ENCODE data around the gene GBE1. TPM values are rescaled to one million over a fixed set of nuclear protein-coding genes. Genes with fewer than 3 reads are reported as not detected.
"Not testable (repeated sequence)": the region's sequence is repeated elsewhere in the genome, so short reads cannot be mapped to it uniquely, and the experiment has no call there.

Gene GBE1
- total RNA-seq (2014; rRNA removed; shearing (Covaris generic); ENCODE audit: low replicate concordance): 36.9 and 38.0 TPM in 2 replicates

DNA sequence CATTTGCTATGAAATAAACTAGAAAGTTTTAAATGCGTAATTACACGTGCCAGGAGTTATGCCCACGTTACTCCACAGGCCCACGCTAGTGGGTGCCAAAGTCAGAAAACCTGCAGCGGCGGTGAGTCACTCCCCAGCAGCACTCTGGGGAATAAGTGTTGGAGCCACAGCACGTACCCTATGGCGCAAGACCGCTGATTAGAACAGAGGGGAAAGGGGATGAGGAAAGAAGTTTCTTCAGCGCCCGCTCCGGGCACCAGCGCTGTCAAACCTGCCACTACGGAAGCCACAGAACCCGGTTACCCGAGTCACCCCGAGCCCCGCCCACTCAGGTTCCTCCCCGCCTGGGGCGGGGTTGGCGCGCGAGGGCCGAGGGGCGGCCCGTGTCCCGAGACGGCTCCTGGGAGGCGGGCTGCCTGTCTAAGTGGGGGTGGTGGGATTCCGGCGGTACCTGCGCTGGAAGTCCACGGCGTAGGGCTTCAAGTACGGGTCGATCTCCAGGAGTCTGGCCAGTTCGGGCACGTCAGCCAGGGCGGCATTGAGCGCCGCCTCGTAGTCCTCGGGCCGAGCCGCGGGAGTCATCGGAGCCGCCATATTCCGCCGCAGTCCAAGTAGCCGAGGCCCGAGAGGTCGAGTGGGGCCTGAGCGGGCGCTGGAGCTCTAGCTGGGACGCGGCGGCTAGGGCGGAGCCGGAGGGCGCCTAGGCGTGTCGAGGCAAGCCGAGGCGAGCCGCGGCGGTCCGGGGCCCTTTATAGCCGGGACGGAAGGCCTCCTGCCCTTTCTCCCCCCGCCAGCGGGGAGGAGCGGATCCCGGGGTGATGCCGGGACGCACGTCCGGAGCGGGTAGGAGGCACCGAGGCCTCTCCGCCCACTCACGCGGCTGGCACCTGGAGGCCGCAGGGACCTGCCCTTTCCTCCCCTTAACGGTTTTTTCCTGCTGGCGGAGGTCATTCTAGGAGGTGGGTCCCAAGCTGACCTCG is at the start of gene GBE1:
Gene GBE1 (minus strand): TSS at position 722 of the 980 bp plus-strand sequence. CDS start 128 bp downstream, at position 594.
- H3K4me3 ChIP-seq: peak within 1 kb of the TSS; percentile 82
- no peaks in the 10 kb centered on the region for H3K27me3 ChIP-seq
- no peaks in the 10 kb centered on the region for H3K9me3 ChIP-seq
- peak; percentile 94 for DNase-seq
- peaks cover 28% of the 10 kb centered on the region for H3K36me3 ChIP-seq

DNA sequence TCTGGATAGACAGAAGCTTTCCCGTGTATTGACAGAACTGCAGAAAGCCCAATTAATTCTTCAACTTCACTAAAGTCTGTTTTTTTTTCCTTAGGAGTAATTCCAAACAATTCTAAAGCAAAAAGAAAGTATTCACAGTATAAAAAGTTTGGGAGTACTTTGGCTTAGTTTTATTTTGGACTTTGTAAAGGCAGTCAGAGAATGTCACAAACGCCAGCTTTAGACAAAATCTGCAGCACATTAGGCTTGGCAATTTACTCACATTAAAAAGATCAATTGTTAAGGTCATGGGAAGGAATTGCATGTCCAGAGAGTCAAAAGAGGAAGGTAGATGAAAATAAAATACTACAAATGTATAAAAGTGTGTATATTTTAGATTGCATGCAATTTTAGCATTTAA is 47.5 kb upstream of the GBE1 start:
- Histone ChIP-seq H3K9me3 (no peaks in the 10 kb centered on the region), H3K27me3 (no peaks in the 10 kb centered on the region)
- DNase-seq: no peak

DNA sequence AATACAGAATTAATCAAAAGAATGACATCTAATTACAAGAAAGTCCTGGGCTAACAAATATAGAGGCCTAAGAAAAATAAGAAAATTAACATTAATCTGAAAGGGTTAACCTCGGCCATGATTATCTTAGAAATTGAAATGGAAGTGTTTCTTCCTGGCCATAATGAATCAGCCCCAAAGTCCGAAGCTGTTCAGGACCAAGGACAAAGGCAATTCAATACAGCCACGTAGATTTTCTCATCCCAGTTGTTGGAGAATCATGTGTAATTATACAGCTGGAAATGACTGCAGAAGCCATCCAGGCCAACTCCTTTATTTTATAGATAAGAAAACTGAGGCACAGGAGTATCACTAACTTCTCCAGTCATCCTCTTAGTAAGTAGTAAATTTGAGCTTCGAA is 38.0 kb upstream of the GBE1 start:
- DNase-seq: no peak
- H3K4me3 ChIP-seq: no peak overlapping the region
- H3K27me3 ChIP-seq: no peaks in the 10 kb centered on the region
- no peaks in the 10 kb centered on the region for H3K9me3 ChIP-seq
- no peaks in the 10 kb centered on the region for H3K36me3 ChIP-seq

More for the DNA sequence above, 47.5 kb upstream of the GBE1 start:
- Histone ChIP-seq H3K4me3 (no peak overlapping the region), H3K36me3 (no peaks in the 10 kb centered on the region)

DNA sequence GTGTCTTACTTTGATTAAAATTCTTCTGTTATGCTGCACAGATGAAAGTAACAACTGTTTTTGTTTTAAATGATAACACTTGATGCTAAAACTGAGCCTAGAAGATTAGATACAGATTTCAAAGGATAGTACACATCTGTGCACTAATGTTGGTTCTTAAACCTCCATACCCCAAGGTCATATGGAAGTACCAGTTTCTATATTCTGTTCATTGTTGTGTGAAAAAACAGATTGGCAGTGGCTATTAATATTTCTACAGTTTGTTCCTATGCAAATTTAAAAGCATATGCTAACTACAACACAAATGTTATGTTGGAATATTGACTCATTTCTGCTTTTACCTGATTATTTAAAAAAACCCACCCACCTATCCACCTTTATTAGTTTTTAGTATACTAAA is 32.0 kb upstream of the GBE1 start:
- Histone ChIP-seq H3K27me3 (no peaks in the 10 kb centered on the region), H3K9me3 (no peaks in the 10 kb centered on the region), H3K36me3 (no peaks in the 10 kb centered on the region), H3K4me3 (no peak overlapping the region)
- no peak for DNase-seq

DNA sequence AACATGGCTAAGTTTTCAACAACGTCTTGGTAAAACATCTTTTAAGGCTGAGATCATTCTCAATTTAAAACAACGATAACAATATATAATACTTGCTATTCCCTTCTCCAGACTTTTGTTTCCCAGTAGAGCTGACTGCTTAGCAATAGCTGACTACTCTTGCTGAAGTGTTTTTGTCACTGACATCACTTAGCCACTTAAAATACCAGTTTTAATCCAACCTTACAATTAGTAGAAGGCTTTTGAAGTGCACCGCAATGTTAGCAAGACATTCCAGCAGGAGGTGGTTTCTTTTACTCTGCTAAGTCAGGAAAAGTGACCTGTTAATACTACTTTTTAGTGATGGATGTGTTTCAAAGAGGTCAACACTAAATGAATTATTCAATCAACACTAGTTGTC is 28.7 kb upstream of the GBE1 start:
- Histone ChIP-seq H3K27me3 (no peaks in the 10 kb centered on the region), H3K9me3 (no peaks in the 10 kb centered on the region), H3K36me3 (no peaks in the 10 kb centered on the region), H3K4me3 (no peak overlapping the region)
- DNase-seq: no peak

DNA sequence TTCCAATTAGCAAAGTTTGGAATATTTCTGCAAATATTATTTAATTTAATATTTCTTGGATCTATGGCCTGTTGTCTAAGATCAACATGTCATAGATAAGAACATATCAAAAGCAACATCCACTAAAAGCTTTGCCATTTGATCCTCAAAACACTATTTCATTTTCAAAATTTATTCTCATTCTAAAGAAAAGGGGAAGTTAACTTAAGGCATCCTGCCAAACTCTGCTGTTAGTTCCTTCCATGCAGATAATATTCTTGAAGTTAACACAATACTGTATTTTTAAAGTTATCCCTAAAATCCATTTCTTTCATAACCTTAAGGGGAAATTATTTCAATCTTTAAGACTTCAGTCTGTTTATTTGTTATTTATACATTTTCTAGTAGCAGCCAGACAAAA is 28.2 kb upstream of the GBE1 start:
- H3K27me3 ChIP-seq: no peaks in the 10 kb centered on the region
- H3K4me3 ChIP-seq: no peak overlapping the region
- no peaks in the 10 kb centered on the region for H3K9me3 ChIP-seq
- no peak for DNase-seq
- H3K36me3 ChIP-seq: no peaks in the 10 kb centered on the region

DNA sequence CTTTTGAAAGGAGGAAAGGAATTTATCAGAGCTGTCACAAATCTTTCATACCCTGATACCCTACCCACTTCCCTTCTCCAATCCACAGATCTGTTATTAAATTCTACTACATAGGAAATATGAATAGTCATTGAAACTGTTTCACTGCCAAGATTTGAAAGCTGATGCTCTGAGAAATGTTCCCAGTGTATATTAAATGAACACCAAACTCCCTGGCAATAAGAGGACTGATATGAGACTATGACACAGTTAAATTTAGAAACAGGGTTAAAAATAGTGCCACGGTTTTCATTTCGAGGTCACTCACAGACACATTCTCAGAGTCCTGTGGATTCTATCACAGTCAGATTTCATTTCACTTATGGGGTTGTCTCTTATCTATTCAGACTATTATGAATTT is 27.2 kb upstream of the GBE1 start:
- no peak for DNase-seq
- no peaks in the 10 kb centered on the region for H3K36me3 ChIP-seq
- no peak overlapping the region for H3K4me3 ChIP-seq
- no peaks in the 10 kb centered on the region for H3K27me3 ChIP-seq
- H3K9me3 ChIP-seq: no peaks in the 10 kb centered on the region

DNA sequence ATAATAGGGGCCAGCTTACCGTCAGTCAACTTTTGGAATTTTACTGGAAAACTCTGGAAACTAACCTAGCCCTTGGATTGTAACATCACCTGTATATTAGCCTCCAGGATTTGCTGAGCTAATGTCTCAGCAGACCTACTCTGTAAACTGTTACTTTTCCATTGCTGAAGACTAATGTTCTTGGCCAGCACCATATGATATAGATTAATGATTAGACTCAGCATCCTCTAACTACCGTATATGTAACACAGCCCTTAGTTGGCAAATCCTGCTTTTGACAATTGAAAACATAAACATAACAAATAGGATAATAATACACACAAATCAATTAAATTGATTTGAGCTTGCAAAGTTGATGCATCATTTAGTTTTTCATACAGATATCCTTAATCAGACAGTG is 26.6 kb upstream of the GBE1 start:
- H3K9me3 ChIP-seq: no peaks in the 10 kb centered on the region

DNA sequence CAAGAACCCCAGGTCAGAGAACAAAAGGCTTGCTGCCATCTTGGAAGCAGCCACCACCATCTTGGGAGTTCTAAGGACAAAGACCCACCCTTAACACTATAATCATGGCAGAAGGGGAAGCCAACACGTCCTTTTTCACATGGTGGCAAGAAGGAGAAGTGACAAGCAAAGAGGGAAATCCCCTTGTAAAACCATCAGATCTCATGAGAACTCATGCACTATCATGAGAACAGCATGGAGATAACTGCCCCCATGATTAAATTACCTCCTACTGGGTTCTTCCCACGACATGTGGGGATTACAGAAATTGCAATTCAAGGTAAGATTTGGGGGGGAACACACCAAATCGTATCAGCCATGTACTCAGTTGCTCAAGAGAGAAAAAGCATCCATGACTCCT is 21.1 kb upstream of the GBE1 start:
- H3K4me3 ChIP-seq: no peak overlapping the region
- H3K9me3 ChIP-seq: no peaks in the 10 kb centered on the region
- H3K27me3 ChIP-seq: no peaks in the 10 kb centered on the region
- no peak for DNase-seq
- H3K36me3 ChIP-seq: no peaks in the 10 kb centered on the region

More for the DNA sequence above, 26.6 kb upstream of the GBE1 start:
- no peaks in the 10 kb centered on the region for H3K27me3 ChIP-seq
- DNase-seq: no peak
- no peaks in the 10 kb centered on the region for H3K36me3 ChIP-seq
- no peak overlapping the region for H3K4me3 ChIP-seq

DNA sequence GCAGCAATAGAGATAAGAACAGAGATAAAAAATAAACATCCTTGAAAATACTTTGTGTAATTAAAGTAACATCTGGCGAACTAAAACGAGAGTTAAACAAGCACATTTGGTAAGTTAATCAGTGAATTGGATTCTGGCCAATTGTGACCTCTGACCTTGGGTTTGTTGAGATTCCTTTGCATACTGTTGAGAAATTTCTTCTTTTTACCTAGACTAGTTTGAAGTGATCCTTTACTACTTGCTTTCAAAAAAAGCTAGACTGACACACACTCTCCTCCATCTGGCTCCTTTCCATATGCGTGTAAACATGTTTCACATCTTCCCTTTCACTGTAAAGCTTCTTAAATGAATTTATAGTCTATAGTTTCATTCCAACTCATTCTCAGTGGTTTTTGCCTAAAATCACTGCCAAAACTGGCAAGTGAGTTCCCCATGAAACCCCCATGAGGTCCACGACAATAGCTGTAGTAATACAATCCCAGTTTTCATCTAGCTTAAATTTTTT is 17.3 kb upstream of the GBE1 start:
- Histone ChIP-seq H3K27me3 (no peaks in the 10 kb centered on the region), H3K4me3 (no peak overlapping the region), H3K36me3 (no peaks in the 10 kb centered on the region), H3K9me3 (no peaks in the 10 kb centered on the region)
- no peak for DNase-seq

DNA sequence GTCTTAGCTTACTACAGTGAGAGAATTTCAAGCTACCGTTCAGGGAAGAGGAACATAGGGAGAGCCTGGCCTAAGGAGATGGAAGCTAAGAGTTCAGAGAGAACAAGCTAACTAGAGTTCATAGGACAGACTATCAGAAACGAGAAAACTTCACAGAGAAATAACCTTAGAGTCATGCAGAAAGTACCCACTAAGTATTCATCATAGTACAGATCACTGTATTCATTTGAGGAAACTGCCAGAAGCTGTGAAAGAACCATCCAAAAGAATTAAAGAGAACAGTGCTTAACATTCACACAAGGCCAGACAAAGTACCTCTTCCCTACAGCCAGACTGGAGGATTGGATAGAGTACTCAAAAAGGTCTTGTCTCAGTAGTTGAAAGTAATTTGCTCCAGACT is 15.2 kb upstream of the GBE1 start:
- H3K4me3 ChIP-seq: no peak overlapping the region
- no peaks in the 10 kb centered on the region for H3K9me3 ChIP-seq
- H3K36me3 ChIP-seq: no peaks in the 10 kb centered on the region
- DNase-seq: no peak
- no peaks in the 10 kb centered on the region for H3K27me3 ChIP-seq

DNA sequence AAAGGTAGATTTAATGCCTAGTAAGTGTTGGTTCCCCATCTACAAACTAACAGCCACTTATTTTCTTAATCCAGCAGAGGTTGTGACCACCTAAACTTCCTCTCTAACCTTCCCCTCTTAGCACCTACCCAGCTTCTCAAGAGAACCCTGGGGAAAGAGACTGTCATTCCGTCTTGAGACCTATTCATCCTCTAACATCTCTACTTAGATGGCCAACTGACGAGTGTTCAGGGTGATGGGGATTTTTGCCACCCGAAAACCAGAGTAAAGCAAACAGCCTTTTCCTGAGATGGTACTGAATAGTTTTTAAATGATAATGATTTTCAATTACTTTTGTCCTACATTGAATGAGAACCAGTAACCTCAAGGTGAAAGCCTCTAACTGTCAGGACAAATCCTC is 9.3 kb upstream of the GBE1 start:
- H3K27me3 ChIP-seq: no peaks in the 10 kb centered on the region
- H3K4me3 ChIP-seq: no peak overlapping the region

DNA sequence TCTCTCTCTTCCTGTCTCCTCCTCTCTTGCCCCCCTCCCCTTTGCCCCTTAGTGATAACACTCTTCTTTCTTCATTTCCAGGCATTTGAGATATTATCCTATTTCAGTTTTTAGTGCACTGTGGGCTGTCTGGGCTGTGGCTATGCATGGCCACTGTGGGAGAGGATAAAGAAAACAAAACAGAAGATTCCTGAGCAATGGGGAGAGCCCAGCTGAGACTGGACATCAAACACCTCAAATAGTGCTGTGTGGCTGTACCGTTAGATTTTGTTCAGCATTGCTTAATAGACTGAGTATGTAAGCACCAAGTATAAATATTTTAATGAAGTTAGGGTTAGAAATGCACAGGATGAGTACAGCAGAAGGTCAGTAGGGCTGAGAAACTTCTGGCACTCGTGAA is 7.9 kb upstream of the GBE1 start:
- no peak for DNase-seq
- Histone ChIP-seq H3K9me3 (no peaks in the 10 kb centered on the region), H3K27me3 (no peaks in the 10 kb centered on the region), H3K4me3 (no peak overlapping the region), H3K36me3 (no peaks in the 10 kb centered on the region)

More for the DNA sequence above, 9.3 kb upstream of the GBE1 start:
- no peaks in the 10 kb centered on the region for H3K9me3 ChIP-seq
- no peaks in the 10 kb centered on the region for H3K36me3 ChIP-seq
- DNase-seq: no peak

DNA sequence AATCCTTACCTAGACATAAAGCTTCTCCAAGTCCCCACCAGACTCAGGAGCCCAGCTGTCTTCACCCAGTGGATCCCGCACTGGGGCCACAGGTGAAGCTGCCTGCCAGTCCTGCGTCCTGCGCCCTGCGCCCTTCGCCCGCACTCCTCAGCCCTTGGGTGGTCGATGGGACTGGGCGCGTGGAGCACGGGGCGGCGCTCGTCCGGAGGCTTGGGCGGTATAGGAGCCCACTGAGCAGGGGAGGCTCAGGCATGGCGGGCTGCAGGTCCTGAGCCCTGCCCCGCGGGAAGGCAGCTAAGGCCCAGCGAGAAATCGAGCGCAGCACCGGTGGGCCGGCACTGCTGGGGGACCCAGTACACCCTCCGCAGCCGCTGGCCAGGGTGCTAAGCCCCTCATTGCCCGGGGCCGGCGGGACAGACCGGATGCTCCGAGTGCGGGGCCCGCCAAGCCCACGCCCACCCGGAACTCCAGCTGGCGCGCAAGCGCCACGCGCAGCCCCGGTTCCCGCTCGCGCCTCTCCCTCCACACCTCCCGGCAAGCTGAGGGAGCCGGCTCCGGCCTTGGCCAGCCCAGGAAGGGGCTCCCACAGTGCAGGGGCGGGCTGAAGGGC is 5.9 kb upstream of the GBE1 start:
- not testable (repeated sequence) for H3K36me3 ChIP-seq, H3K27me3 ChIP-seq, H3K9me3 ChIP-seq, H3K4me3 ChIP-seq, DNase-seq

DNA sequence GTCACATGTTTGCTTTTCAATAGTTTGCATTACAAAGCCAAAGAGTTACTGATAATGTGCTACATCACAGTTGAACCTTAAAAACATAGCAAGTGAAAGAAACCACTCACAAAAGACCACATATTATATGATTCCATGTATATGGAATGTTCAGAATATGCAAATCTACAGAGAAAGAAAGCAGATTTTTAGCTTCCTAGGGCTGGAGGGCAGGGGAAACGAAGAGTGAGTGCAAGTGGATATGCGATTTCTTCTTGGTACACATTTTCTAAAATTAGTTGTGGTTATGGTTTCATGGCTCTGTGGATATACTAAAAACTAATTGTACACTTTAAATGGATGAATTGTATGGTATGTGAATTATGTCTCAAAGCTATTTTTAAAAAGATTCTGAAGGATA is 4.0 kb upstream of the GBE1 start:
- Histone ChIP-seq H3K27me3 (no peaks in the 10 kb centered on the region), H3K4me3 (no peak overlapping the region), H3K9me3 (no peaks in the 10 kb centered on the region), H3K36me3 (no peaks in the 10 kb centered on the region; the same call in 1 of the 2 replicates)
- DNase-seq: no peak

DNA sequence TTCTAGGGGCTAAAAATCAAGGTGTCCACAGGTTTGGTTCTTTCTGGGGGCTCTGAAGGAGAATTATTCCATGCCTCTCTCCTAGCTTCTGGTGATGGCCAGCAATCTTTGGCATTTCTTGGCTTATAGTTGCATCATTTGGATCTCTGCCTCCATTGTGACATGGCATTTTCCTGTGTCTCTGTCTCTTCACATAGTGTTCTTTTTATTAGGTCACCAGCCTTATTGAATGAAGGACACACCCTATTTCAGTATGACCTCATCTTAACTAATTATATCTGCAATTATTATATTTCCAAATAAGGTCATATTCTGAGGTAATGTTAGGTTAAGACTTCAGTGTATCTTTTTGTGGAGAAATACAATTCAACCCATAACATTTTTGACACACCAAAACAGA is 3.2 kb upstream of the GBE1 start:
- Histone ChIP-seq H3K9me3 (no peaks in the 10 kb centered on the region), H3K4me3 (no peak overlapping the region), H3K36me3 (peaks cover 4% of the 10 kb centered on the region; the same call in 1 of the 2 replicates), H3K27me3 (no peaks in the 10 kb centered on the region)
- DNase-seq: no peak

DNA sequence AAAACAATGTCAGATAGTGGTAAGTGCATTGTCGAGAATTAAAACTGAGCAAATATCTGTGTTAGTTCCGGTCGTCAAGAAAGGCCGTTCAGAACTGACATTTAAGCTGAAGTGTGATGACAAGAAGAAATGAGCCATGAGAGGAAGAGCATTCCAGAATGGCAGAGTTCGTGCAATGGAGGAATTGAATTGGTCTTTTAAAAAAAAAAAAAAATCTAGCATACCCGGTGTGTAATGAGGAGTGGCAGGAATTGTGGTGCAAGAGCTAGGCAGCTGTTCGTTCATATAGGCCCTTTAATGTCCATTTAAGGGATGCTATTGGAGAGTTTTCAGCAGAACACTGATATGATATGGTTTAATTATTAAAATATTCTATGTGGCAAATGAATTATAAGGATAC is 2.6 kb upstream of the GBE1 start:
- H3K27me3 ChIP-seq: no peaks in the 10 kb centered on the region
- DNase-seq: no peak
- peaks cover 10% of the 10 kb centered on the region for H3K36me3 ChIP-seq

More for the DNA sequence above, 2.6 kb upstream of the GBE1 start:
- Histone ChIP-seq H3K9me3 (no peaks in the 10 kb centered on the region), H3K4me3 (no peak overlapping the region)

Data from MG63 (cell line).